ENCODE data around the gene KSR2.

DNA sequence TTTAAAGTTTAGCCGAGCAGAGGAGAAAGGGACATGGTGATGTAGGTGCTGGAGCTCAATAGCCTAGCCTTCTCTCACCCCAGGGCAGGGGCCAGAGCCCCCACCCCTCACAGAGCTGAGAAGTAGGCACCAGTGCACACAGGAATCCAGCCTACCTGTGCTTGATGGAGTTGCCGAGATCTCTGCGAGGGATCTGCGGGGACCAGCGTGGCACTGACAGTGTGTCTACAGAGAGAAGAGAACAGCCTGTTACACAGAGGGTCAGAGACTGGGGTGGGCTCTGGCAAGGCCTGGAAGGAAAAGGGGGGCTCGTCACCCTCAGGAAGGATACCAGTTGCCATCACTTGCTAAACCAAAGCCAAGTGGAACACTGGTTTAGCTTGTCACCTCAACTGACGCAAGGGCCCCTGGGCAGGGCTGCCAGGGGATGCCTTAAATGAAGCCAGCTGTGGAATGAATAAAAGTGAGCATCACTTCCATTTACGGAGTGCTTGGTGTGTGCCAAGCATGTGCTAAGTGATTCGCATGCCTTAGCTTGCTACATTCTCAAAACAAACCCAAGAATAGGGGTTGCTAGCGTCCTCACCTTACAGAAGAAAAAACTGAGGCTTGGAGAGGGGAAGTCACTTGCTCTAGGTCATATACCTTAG is 386.5 kb downstream of the KSR2 start:
- no peak for TF ChIP-seq POLR2A (IDR thresholded peaks at IDR 0.05)
- TF ChIP-seq, protein P1, sequence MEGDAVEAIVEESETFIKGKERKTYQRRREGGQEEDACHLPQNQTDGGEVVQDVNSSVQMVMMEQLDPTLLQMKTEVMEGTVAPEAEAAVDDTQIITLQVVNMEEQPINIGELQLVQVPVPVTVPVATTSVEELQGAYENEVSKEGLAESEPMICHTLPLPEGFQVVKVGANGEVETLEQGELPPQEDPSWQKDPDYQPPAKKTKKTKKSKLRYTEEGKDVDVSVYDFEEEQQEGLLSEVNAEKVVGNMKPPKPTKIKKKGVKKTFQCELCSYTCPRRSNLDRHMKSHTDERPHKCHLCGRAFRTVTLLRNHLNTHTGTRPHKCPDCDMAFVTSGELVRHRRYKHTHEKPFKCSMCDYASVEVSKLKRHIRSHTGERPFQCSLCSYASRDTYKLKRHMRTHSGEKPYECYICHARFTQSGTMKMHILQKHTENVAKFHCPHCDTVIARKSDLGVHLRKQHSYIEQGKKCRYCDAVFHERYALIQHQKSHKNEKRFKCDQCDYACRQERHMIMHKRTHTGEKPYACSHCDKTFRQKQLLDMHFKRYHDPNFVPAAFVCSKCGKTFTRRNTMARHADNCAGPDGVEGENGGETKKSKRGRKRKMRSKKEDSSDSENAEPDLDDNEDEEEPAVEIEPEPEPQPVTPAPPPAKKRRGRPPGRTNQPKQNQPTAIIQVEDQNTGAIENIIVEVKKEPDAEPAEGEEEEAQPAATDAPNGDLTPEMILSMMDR (IDR thresholded peaks at IDR 0.05), result no peak

Measured in testis (tissue), 2 donors.